ENCODE measurements around the gene ABCG1.

ABCG1 gene

DNA sequence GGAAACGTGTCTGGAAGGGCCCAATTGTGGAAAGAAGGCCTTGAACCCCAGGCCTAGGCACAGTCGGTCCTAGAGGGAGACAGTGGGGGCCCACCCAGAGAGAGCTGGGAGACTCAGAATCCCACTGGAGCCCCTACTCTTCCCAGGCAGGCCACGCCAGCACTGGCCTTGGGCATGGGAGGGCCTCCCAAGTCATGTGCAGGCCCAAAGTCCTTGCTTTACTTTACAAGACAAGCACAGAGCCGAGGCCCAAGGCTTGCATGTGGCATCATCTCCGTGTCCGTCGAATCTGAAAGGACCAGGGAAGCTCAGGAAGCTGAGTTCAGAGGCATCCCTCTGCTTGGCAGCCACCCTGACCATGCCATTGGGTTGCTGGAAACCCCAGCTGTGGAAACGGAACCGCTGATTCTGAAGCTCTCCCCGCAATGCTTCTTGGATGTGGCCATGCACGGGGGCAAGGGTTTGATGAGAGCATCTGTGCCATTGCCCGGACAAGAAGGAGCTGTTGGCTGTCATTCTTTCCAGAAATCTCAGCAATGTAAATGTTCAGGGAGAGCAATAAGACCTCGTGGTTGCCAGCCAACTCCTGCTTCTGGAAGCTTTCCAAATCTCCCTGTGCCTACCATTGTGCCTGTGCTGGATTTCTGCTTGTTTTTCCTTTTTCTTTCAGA, 32.8 kb downstream of the ABCG1 start:
- no peak for DNase-seq (ENCODE audit: low read depth)

DNA sequence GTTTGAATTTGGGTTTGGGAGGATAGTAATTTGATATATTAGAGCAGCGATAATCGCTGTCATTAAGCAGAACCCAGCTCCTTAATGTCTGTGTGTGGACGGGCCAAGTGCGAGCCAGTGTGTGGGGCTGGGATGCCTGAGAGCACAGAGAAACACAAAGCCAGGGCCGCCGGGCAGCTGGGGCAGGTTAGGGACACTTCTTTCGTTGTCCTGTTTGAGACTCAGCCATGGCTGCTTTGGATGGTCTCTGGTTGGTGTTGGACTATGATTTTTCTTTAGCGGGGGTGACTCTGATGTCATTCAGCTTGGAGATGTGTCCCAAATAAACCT, 33.4 kb downstream of the ABCG1 start:
- no peak for DNase-seq (ENCODE audit: low read depth)

DNA sequence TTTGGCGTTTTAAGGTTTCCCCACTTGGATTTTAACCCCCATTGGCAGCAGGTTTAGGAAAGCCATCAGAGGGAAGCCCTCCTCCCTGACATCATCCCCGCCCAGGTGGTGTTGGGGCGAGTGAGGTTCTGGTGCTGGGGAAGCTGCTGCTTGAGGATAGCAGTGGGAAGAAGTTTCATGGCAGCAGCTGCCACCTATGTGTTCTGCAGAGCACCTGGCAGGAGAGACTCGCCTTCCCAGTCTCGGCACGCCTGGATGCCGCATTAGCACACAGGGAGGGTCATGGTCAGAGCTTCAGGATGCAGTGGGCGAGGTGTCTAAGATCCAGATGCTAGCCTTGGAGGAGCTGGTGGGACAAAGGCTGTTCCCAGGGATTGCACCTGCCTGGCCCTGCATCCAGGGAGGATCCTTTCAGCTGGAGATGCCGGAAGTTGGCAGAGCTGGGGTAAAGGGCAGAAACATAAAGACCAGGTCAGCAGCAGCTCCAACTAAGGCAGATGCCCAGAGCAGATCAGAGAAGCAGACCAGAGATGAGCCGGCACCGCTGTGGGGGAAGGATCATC, 33.9 kb downstream of the ABCG1 start:
- no peak for DNase-seq (ENCODE audit: low read depth)

DNA sequence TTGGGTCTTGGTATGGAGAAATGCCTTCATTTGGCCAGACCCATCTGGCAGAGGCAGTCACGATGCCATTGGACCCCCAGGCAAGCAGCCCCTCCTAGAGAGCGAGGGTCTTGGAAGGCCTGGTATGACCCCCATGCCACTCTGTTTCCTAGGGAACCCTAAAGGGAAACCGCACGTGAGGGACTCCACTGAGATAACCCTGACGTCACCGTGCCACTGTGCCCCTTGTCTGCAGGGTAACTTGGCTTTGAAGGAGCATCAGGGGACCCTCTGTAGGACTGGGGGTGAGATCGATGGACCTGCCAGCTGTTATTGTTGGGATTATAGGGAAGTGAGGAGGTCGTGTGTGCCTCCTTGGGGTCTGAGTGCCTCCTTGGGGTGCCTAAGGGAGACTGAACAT, 34.5 kb downstream of the ABCG1 start:
- no peak for DNase-seq (ENCODE audit: low read depth)

DNA sequence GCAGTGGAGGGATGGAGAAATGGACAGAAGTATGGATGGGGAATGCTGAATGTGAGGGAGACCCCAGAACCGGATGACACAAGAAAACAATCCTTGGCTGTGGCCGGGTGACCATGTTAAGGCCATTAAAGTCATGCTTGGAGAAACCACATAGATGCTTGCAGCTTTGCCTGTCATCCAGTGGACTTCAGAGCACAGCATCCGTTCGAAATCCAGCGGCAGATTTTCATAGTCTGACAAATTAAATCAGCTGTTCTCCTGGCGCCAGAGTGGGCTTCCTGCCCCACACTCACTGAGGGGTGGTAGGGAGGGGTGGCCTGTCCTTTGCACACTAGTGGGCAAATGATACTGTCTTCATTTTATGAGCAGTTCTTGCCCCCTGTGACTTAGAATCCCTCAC, 35.1 kb downstream of the ABCG1 start:
- DNase-seq (ENCODE audit: low read depth): no peak

DNA sequence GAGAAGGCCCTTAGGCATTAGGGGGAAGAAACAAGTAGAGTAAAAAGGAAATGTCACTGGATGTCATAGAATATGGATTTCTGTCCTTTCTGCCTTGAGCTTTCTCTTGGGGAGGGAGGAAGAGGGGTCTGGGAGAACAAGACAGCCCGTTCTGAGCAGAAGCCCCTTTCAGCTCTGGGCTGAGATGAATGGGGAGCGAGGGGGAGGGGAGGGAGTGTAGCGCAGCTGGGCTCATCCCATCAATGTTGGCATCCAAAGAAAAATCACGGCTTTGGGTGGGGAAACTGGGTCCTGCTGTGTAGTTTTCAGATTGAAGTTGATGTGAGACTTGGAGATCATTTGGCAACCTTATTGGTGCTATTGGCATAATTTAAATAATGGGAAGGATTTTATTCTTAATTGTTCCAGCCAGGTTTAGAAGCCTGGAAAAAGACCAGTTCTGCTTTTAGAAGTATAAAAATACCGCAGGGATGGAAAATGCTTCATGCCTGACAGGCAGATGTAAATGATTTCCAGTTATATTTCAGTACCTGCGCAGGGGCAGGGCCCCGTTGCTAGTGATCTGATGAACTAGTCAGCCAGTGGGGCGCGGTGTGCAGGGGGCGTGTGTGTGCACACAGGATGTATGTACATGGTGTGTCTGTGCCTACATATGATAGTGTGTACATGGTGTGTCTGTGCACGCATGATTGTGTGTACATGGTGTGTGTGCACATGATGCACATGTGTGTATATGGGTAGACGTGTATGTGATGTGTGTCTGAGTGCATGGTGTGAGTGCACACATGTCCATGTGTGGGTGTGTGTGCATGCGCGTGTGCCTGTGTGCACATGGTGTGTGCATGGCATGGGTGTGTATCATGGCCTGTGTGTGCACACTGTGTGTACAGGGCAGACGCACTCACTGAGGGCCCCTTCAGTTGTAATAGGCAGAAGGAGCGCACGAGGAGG, 36.0 kb downstream of the ABCG1 start:
- DNase-seq (ENCODE audit: low read depth): no peak

DNA sequence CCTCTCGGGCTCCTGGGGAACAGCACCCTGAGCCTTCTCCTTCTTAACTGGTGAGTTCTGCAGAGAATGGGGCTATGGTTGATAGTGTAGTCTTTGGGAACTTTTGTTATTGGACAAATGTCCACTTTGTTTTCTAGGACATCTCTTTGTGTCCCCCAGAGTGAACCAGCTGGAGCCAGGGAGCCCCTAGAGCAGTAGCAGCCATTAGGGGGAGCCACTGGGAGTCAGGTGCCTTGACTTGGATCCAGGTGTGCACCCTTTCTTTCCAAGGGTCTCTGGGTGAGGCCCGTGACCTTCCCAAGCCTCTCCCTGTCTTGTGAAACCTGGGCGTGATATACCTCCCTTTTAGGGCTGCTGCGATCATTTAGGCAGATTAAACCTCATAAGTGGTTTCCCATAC, 36.9 kb downstream of the ABCG1 start:
- no peak for DNase-seq (ENCODE audit: low read depth)

DNA sequence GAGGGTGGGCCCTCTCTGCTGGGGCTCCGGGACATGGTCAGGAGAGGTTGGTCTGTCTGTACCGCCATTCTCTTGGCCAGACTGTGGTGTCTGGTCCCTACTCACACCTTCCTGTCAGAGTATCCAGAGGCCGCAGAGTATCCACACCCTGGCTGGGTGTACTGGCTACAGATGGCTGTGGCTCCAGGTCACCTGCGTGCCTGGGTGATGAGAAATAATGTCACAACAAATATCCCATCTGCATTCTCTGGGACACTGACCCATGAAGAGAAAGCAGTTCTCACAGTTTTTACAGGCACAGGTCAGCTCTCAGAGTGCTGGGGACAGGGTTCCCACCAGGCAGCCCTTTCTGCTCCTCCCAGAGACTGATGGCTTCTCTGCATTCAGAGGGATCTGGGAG, 37.4 kb downstream of the ABCG1 start:
- no peak for DNase-seq (ENCODE audit: low read depth)

DNA sequence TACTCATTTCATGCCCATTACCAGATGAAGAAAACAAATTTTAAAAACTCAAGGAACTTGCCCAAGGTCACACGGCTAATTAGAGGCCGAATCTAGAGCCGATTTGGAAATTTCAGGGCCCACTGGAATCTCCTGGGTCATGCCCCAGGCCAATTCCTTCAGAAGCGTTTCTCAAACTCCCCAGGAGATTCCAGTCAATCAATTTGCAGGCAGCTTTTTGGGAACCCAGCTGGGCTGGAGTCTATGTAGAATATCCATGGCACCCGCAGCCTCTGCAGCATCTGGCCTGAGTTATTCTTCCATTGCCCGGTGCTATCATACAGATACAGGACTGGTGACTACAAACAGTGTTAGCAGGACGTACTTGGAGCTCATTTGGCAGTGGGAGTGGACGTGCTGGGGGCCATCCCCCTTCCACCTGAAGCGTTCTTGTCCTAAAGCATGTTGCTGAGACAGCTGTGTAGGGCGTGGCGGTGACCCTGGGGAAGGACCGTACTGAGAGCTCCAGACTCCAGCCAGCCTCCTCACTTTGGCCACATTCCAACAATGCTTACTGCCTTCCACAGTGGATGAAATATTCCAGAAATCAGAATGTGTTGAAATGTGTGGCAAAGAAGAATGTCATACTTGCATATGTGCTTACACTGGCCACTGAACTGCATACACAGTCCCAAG, 38.3 kb downstream of the ABCG1 start:
- DNase-seq (ENCODE audit: low read depth): no peak

DNA sequence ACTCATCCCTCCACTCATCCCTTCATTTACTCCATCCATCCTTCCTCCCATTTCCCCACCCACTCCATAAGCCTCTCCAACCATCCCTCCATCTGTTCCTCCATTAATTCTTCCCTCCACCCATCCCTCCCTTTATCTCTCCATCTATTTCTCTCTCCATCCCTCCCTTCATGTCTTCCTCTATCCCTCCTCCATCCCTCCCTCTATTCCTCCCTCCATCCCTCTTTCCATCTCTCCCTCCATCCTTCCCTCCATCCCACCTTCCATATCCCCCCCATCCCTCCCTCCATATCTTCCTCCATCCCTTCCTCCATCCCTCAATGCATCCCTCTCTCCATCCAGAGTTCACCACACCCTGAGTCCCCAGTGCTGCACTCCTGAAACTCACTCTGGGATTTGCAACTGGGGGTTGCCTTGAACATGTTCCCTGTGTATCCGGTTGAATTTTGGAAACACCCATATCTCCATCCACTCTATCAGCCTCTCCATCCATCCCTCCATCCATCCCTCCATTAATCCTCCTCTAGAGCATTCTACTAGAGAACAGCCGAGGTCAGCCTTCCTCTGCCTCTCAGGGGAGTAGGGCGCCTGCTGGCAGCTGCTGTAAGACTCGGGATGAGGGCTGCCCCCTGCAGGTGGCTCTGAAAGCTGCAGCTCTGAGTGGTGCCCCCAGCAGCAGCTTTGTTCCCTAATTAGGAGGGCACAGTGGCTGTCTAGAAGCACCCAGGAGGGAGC, 39.4 kb downstream of the ABCG1 start:
- DNase-seq (ENCODE audit: low read depth): peak; percentile 75

DNA sequence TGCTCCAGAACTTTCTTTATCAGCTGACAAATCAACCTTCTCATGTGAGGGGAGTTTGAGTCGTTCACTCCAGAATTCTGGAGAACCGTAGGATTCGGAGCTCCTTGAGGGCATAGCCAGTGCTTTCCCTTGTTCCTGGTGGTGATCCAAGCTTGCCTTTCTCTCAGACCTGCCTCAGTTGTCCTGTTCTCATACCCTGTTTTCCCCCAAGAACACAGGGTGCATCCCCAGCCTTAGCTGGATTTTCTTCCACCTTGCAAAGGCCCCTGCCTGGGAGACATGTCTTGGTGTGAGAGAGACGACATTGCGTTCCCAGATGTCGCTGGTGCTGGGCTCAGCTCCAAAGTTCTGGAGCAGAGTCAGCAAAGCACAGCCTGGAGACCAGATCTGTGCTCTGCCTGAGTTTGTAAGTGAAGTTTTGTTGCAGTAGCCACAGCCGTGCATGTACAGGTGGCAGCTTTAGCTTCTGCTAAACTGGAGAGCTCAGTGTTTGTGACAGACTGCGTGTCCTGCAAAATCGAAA, 40.0 kb downstream of the ABCG1 start:
- DNase-seq (ENCODE audit: low read depth): no peak

DNA sequence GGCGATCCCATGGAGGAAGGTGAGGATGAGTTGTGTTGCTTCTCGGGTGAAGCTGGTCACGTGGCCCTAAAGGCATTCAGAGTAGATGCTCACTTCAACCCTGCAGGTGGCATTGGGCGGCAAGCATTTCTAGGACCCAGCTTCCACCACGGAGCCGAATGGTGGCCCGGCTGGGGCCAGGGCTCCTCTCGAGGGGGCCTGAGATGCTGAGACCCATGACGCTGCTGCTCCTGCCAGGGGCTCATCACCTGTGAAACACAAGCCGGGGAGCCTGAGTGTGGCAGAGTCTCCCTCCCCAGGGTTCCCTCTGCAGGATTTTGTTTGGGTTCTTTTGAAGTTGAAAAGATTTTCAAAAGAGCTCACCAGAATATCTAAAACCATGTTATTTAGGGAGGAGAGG, 41.2 kb downstream of the ABCG1 start:
- no peak for DNase-seq (ENCODE audit: low read depth)

DNA sequence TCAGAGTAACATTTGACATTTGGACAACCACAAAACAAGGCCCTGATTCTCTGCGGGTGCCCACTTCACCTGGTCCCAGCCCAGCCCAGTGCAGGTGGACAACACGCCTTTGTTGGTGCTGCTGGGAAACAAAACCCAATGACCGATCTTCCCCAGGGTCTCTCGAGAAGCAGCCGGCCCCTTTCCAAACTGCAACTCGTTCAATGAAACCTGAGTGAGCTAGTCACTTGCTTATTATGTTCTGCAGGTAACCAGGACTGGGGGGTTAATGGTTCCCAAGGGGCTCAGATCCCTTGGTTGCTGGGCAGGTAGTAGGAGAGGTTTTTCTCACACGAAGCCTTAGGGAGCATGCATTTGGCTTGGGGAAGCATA, 42.9 kb downstream of the ABCG1 start:
- DNase-seq (ENCODE audit: low read depth): no peak

DNA sequence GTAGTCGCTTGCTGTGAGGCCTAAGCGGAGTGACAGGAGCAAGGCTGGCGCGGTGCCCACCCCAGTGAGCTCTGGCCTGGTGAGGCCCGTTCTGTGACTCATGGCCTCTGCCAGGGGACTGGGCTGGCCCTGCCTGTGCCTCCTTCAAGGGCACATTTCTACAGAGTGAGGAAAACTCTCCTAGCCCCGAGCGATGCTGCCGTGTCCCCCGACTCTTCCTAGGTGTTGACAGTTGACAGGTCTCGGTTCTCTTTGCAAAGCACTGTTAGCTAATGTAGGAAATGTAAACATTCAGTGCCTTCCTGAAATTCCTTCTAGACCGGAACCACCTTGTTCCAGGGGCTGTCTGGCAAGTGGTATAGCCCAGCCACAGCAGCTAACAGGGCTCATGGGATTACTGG, 43.9 kb downstream of the ABCG1 start:
- DNase-seq (ENCODE audit: low read depth): no peak

DNA sequence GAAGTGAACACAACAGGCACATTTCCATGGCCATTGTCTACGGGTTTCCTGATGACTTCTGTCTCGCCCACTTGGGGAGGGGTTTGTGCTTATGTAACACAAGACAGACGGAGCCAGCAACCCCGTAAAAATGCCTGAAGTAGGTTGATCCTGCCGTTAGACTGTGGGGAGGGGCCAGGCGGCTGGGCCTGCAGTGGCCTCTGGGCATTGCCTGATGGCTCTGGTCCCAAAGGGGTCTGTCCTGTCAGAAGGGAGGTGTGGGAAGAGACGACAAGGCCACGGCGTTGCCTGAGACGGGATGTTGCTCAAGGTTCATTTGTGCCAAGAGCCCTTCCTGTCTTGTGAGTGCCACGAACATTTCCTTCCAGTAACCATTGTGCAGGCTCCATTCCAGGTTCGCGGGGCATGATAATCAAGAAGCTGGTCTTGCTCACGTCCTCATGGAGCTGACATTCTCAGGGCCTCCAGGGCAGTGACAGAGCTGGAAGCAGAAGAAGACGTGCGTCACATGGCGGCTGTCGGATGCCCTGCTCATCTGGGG, 44.7 kb downstream of the ABCG1 start:
- no peak for DNase-seq (ENCODE audit: low read depth)

DNA sequence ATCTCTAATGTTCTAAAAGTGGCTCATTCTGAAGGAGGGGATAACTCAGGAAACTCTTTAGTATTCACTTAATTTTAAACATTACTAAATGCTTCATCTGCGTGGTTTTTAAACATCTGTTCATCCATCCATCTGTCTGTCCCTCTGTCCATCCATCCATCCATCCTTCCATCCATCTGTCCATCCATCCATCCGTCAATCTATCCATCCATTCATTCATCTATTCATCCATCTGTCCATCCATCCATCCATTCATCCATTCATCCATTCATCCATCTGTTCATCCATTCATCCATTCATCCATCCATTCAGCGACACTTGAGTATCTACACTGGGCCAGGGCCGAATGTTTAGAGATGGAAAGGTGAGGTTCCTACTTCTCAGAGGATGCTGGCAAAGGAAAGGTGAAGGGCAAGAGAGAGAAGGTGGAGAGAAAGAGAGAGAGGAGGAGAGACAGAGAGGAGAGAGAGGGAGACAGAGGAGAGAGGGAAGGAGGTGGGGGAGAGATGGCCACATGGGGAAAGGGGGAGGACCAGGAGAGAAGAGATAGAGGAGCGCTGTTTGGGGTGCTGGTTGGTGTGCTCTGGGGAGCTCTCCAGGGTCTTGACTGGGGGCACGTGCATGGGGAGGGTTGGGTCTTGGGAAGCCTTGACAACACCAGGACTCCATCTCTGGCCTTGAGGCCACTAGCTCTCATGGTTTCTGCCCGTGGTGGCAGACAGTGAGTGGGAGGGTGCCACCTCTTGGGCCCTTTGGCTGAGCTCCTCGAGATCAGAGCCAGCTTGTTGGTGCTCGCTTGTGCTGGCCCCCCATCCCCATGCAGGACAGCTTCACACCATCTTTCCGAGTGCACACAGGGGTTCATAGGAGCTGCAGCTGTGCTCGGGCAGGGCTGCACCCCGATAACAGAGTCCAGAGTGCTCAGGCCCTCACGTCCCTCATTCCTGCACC, 45.6 kb downstream of the ABCG1 start:
- no peak for DNase-seq (ENCODE audit: low read depth)

DNA sequence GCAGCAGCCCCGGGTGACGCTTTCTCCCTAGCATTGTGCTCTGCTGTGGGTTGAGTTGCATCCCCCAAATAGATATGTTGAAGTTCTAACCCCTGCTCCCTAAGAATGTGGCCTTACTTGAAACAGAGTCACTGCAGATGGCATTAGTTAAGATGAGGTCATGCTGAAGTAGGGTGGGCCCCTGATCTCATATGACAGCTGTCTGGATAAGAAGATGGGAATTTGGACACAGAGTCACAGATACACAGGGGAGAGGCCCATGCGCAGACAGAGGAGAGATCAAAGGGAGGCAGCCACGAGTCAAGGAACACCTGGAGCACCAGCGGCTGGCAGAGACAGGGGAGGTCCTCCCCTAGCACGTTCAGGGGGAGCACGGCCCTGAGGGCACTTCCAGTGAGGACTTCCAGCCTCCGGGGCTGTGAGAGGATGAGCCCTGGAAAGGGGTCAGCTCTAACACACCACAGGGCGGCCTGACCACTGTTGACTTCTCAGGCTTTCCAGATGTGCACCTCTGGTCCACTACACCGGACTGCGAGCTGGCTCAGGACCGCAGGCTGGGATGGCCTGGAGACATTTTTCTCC, 46.4 kb downstream of the ABCG1 start:
- DNase-seq (ENCODE audit: low read depth): no peak

DNA sequence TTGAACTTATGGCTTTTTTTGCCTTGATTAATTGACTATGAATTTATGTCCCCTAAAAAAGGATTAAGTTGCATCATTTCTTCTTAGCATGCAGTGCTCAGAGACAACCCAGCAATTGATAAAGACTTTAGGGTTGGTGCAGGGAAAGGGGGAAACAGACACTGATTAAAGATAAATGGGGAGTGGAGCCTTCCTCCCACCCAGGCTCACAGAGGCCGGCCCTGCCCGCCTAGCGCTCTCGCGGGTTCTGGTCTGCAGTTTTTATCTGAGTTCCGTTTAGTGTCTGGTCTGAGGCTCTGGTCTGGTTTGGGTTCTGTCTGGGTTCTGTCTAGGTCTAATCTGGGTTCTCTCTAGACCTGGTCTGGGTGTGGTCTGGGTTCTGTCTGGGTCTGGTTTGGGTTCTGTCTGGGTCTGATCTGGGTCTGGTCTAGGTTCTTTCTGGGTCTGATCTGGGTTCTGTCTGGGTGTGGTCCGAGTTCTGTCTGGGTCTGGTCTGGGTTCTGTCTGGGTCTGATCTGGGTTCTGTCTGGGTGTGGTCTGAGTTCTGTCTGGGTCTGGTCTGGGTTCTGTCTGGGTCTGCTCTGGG, 48.1 kb downstream of the ABCG1 start:
- no peak for DNase-seq (ENCODE audit: low read depth)

DNA sequence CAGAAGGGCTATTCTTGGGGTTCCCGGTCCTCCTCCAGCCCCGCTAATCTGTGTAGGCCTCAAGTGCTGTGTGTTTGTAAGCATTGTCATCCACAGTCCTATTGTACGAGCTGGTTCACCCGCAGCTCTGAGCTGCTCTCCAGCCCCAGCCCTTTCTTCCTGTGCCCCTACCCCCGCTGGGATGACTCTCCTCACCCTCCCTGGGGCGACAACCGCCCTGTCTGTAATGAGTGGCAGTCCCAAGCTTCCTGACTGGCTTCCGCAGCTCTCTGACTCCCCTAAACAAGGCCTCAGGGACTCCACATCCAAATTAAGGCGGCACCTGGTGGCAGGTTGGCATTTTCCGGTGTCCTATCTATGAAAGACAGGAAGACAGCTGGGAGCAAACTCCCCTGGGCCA, 50.4 kb downstream of the ABCG1 start:
- no peak for DNase-seq (ENCODE audit: low read depth)

DNA sequence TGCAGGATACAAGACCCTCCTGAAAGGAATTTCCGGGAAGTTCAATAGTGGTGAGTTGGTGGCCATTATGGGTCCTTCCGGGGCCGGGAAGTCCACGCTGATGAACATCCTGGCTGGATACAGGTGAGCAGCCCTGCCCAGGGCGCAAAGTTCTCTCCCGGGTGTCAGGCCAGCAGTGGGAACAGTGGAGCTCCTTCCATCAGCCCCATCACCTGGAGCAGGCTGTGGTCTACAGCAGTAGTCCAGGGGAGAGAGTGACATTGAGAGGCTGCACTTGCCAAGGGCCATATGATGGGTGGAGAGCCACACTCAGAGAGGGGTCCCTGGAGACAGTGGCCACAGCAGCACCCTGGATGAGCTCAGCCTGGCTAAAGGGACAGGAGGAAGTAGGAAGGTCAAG, 52.1 kb downstream of the ABCG1 start:
- no peak for DNase-seq (ENCODE audit: low read depth)

Measured in stimulated activated CD8-positive, alpha-beta memory T cell treated with anti-CD3 and anti-CD28 coated beads, Interleukin-7, amount 100 ng/mL, for 24 hours (primary cell).